A549 (cell line): Measurements from ENCODE around the gene TTC8.

ENCODE experiments used
- CBX8 ChIP-seq: fragments of 200-600 bp; sonication (generic); IDR thresholded peaks from 2 replicates; pipeline ENCODE4 v1.6.1; 2016
- CHD2 ChIP-seq: fragments of 150-350 bp; IDR thresholded peaks from 2 replicates; pipeline ENCODE4 v1.6.1; 2014; ENCODE audit warnings: low read length; ENCODE audit not compliant: partially characterized antibody
- CHD4 ChIP-seq: fragments of 200-600 bp; sonication (generic); IDR thresholded peaks from 2 replicates; pipeline ENCODE4 v1.6.1; 2016; ENCODE audit warnings: antibody characterized with exemption, mild to moderate bottlenecking, borderline replicate concordance
- CTCF ChIP-seq: fragments of >200 bp; sonication (Bioruptor Twin); formaldehyde crosslinking; IDR thresholded peaks from 3 replicates; pipeline ENCODE4 v1.5.1; 2016
- ELK1 ChIP-seq: fragments of 150-350 bp; IDR thresholded peaks from 2 replicates; pipeline ENCODE4 v1.6.1; 2014; ENCODE audit warnings: low read depth, mild to moderate bottlenecking, low read length
- ESRRA ChIP-seq: fragments of 150-350 bp; IDR thresholded peaks from 2 replicates; pipeline ENCODE4 v1.6.1; 2014; ENCODE audit warnings: mild to moderate bottlenecking, low read length, borderline replicate concordance
- JUNB ChIP-seq: fragments of >200 bp; sonication (Bioruptor Twin); formaldehyde crosslinking; IDR thresholded peaks from 2 replicates; pipeline ENCODE4 v1.6.1; 2016
- MAX ChIP-seq: IDR thresholded peaks from 2 replicates; pipeline ENCODE4 v1.6.1; 2012
- MAZ ChIP-seq: fragments of 150-350 bp; IDR thresholded peaks from 2 replicates; pipeline ENCODE4 v1.6.1; 2014; ENCODE audit warnings: antibody characterized with exemption, low read depth, low read length, borderline replicate concordance
- NR3C1 ChIP-seq: fragments of >200 bp; sonication (Bioruptor Twin); formaldehyde crosslinking; IDR thresholded peaks from 3 replicates; pipeline ENCODE4 v1.6.1; 2017
- PBX3 ChIP-seq: IDR thresholded peaks from 2 replicates; pipeline ENCODE4 v1.6.1; 2012
- POLR2A ChIP-seq: IDR thresholded peaks from 2 replicates; pipeline ENCODE4 v1.6.1; 2012; ENCODE audit warnings: mild to moderate bottlenecking, low read length
- RAD21 ChIP-seq, 2 experiments: fragments of >200 bp in 1 of 2; sonication (Bioruptor Twin) in 1 of 2; formaldehyde crosslinking in 1 of 2; IDR thresholded peaks in 1 of 2; conservative IDR thresholded peaks in 1 of 2; 2 replicates in 1 of 2; 3 replicates in 1 of 2; pipeline ENCODE4 v1.6.1; 2012 to 2018; ENCODE audit warnings: inconsistent platforms in 1 of 2
- REST ChIP-seq: fragments of 200-600 bp; sonication (generic); IDR thresholded peaks from 2 replicates; pipeline ENCODE4 v1.6.1; 2016; ENCODE audit warnings: antibody characterized with exemption, mild to moderate bottlenecking, moderate library complexity

GRCh38 chr14:88840926-88841325 lies 16.5 kb downstream of the TTC8 start:
- TF ChIP-seq REST (no peak), MAZ (no peak), JUNB (no peak), CTCF (no peak), CHD2 (no peak), CBX8 (no peak), PBX3 (no peak), NR3C1 (no peak), ESRRA (no peak), MAX (no peak), POLR2A (no peak), ELK1 (no peak), CHD4 (no peak), RAD21 (conservative IDR thresholded peaks at IDR 0.05 in 1 of 2, IDR thresholded peaks at IDR 0.05 in 1 of 2) (no peak)
